Activated CD8-positive, alpha-beta T cell treated with anti-CD3 and anti-CD28 coated beads for 36 hours (primary cell): ENCODE data around the gene CHRM2. TPM values are rescaled to one million over a fixed set of nuclear protein-coding genes. Genes with fewer than 3 reads are reported as not detected.

ENCODE experiments used
- ATAC-seq: fragments of 200-7000 bp; cut with Tn5 transposase; one replicate; pipeline ENCODE4 v1.10.0; 2021; ENCODE audit warnings: mild to moderate bottlenecking, moderate library complexity
- CTCF ChIA-PET: fragments of 350-600 bp; sonication (Branson Sonifier 250); formaldehyde crosslinking; loops from one replicate; lab custom pipeline; 2021; ENCODE audit warnings: antibody characterized with exemption; lab: Charles Lee
- POLR2A ChIA-PET: fragments of 350-600 bp; sonication (Branson Sonifier 250); formaldehyde crosslinking; loops from one replicate; lab custom pipeline; 2021; ENCODE audit warnings: antibody characterized with exemption; lab: Charles Lee
- DNase-seq: peaks from one replicate; pipeline ENCODE4 v3.0.0-alpha.2; 2020
- H3K27ac Mint-ChIP-seq: one replicate; pipeline ENCODE4 v1.8.0; 2021; ENCODE audit warnings: mild to moderate bottlenecking, mixed read lengths
- H3K27me3 Mint-ChIP-seq: one replicate; pipeline ENCODE4 v1.8.0; 2021; ENCODE audit warnings: mixed read lengths
- H3K36me3 Mint-ChIP-seq: one replicate; pipeline ENCODE4 v1.8.0; 2021; ENCODE audit warnings: low read depth, mixed read lengths
- H3K4me1 Mint-ChIP-seq: one replicate; pipeline ENCODE4 v1.8.0; 2021; ENCODE audit warnings: low read depth, mixed read lengths
- H3K4me3 Mint-ChIP-seq: one replicate; pipeline ENCODE4 v1.8.0; 2021; ENCODE audit warnings: mild to moderate bottlenecking, moderate library complexity, mixed read lengths
- H3K9me3 Mint-ChIP-seq: one replicate; pipeline ENCODE4 v1.8.0; 2021; ENCODE audit warnings: mixed read lengths
- intact Hi-C: fragments of 100-400 bp; cut with micrococcal nuclease; formaldehyde crosslinking; loops from one replicate; pipeline ENCODE4 v1.10.0; 2022
- total RNA-seq, 2 experiments: library from RNA; stranded (reverse); gene quantifications; one replicate each; pipeline ENCODE4 v1.2.3, GENCODE V29; 2021
- TF ChIP-seq, protein P1 (sequence below): fragments of 200-600 bp; IDR thresholded peaks from one replicate; pipeline ENCODE4 v1.8.0; 2022; ENCODE audit warnings: antibody characterized with exemption, mild to moderate bottlenecking

Gene CHRM2
- total RNA-seq, 2 experiments from 2014 or later = not detected

DNA sequence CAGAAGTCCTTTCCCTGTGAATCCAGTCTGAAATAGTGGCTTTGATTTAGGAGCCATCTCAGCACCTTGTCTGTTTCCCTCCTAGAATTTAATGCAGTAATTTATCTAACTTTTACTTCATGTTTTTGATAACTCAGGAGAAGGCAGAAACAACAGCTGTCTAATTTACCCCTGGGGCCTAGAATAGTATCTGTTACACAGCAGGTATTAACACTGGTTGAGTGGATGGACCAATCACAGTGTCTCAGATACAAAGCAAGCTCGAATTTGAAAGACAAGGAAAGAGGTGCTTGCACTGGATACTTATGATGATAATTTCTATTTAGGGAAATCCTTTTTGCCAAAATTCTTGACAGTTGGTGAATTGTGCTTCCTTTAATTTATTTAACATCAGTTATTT is 23.4 kb downstream of the CHRM2 start:
- ChIA-PET CTCF (no interaction called here), POLR2A (no interaction called here)
- ATAC-seq (no peak), DNase-seq (no peak)
- TF ChIP-seq, protein P1, sequence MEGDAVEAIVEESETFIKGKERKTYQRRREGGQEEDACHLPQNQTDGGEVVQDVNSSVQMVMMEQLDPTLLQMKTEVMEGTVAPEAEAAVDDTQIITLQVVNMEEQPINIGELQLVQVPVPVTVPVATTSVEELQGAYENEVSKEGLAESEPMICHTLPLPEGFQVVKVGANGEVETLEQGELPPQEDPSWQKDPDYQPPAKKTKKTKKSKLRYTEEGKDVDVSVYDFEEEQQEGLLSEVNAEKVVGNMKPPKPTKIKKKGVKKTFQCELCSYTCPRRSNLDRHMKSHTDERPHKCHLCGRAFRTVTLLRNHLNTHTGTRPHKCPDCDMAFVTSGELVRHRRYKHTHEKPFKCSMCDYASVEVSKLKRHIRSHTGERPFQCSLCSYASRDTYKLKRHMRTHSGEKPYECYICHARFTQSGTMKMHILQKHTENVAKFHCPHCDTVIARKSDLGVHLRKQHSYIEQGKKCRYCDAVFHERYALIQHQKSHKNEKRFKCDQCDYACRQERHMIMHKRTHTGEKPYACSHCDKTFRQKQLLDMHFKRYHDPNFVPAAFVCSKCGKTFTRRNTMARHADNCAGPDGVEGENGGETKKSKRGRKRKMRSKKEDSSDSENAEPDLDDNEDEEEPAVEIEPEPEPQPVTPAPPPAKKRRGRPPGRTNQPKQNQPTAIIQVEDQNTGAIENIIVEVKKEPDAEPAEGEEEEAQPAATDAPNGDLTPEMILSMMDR = no peak
- Mint-ChIP-seq H3K27ac (no peak overlapping the region), H3K27me3 (no peaks in the 10 kb centered on the region), H3K4me3 (no peak overlapping the region), H3K4me1 (no peaks in the 10 kb centered on the region), H3K9me3 (peaks cover 7% of the 10 kb centered on the region), H3K36me3 (no peaks in the 10 kb centered on the region)
- intact Hi-C loops = no loop called here

- ATAC-seq = no peak
- ChIA-PET CTCF (no interaction called here), POLR2A (no interaction called here)
- DNase-seq = no peak
- Mint-ChIP-seq H3K27ac (no peak overlapping the region), H3K9me3 (peaks cover 7% of the 10 kb centered on the region), H3K4me1 (no peaks in the 10 kb centered on the region), H3K4me3 (no peak overlapping the region), H3K36me3 (no peaks in the 10 kb centered on the region), H3K27me3 (no peaks in the 10 kb centered on the region)
- intact Hi-C loops = no loop called here
- TF ChIP-seq, protein P1 = no peak
Measured at GRCh38 chr7:136894789-136895188, 26.3 kb downstream of the CHRM2 start.

DNA sequence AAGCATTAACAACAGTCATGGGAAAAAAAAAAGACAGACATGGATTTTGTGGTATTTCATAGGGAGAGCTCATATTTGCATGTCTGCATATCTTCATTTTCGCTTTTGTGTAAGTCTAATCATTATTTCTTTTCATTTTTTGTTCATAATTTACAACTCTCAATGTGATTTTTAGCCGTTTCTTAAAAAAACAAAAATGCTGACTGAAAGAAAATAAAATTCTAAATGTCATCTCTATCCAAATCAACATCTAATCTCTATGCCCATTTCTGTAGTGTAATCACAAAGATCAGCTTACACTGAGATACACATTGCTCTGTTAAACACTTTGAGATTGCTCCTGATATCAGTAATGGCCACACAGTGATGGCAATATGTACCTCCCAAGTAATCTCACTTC is 29.2 kb downstream of the CHRM2 start:
- DNase-seq (no peak), ATAC-seq (no peak)
- Mint-ChIP-seq H3K27me3 (no peaks in the 10 kb centered on the region), H3K9me3 (peaks cover 7% of the 10 kb centered on the region), H3K27ac (no peak overlapping the region), H3K36me3 (no peaks in the 10 kb centered on the region), H3K4me3 (no peak overlapping the region), H3K4me1 (no peaks in the 10 kb centered on the region)
- POLR2A ChIA-PET = interaction anchor here (0.8 kb wide), 1 partner anchor 18 kb away, joined by 3 read pairs; no protein-coding TSS in a partner anchor
- TF ChIP-seq, protein P1 = no peak
- intact Hi-C loops = no loop called here
- CTCF ChIA-PET = no interaction called here

DNA sequence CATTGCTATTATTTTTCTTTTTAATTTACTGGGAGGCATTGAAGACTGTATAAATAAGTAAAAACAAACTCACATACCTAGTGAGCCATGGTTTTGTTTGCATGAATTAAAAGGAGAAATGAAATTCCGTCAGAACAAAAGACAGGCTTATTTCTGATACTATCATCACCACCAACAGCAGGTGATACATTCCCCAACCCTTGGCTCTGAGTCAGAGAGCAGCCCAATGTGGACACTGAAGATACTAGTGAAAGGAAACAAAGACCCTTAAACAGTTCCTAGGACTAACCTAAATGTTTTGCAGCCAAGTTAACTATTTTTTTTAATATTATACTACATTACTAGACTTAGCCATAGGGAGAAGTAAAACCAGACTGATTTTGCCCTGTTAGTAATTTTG is 31.6 kb downstream of the CHRM2 start:
- Mint-ChIP-seq H3K9me3 (no peaks in the 10 kb centered on the region), H3K27ac (no peak overlapping the region), H3K27me3 (no peaks in the 10 kb centered on the region), H3K4me1 (no peaks in the 10 kb centered on the region), H3K4me3 (no peak overlapping the region), H3K36me3 (no peaks in the 10 kb centered on the region)
- intact Hi-C loops = no loop called here
- DNase-seq (no peak), ATAC-seq (no peak)
- TF ChIP-seq, protein P1 = no peak
- ChIA-PET CTCF (no interaction called here), POLR2A (no interaction called here)

GRCh38 chr7:136910771-136911170 is 42.3 kb downstream of the CHRM2 start:
- H3K4me1 Mint-ChIP-seq = no peaks in the 10 kb centered on the region
- H3K9me3 Mint-ChIP-seq = no peaks in the 10 kb centered on the region
- CTCF ChIA-PET = no interaction called here
- no peak overlapping the region for H3K27ac Mint-ChIP-seq
- DNase-seq (no peak), ATAC-seq (no peak)
- no peak overlapping the region for H3K4me3 Mint-ChIP-seq
- intact Hi-C loops = no loop called here
- TF ChIP-seq, protein P1 = no peak
- POLR2A ChIA-PET = interaction anchor here (0.5 kb wide), 1 partner anchor 717 kb away, joined by 3 read pairs; no protein-coding TSS in a partner anchor
- H3K27me3 Mint-ChIP-seq = no peaks in the 10 kb centered on the region
- no peaks in the 10 kb centered on the region for H3K36me3 Mint-ChIP-seq
